Measurements from ENCODE around the gene CMTM7.

- TF ChIP-seq KDM4B (IDR thresholded peaks at IDR 0.05; ENCODE audit: borderline replicate concordance in 2 of 2, low read depth in 1 of 2) (no peak), E2F1 (CRISPR knock-in tag; IDR thresholded peaks at IDR 0.05) (no peak), ZNF174 (CRISPR knock-in tag; IDR thresholded peaks at IDR 0.05) (no peak), HDGF (IDR thresholded peaks at IDR 0.05) (no peak), GATA2 (CRISPR knock-in tag; IDR thresholded peaks at IDR 0.05) (no peak), RAD51 (IDR thresholded peaks at IDR 0.05; ENCODE audit: borderline replicate concordance, low read depth) (no peak), REST (IDR thresholded peaks at IDR 0.05; ENCODE audit: borderline replicate concordance) (no peak), REST (CRISPR knock-in tag; IDR thresholded peaks at IDR 0.05; ENCODE audit: low read depth) (no peak), CBFB (CRISPR knock-in tag; IDR thresholded peaks at IDR 0.05) (no peak), NR4A1 (CRISPR knock-in tag; IDR thresholded peaks at IDR 0.05) (no peak), NR4A1 (tag; IDR thresholded peaks at IDR 0.05) (no peak), JUN (IDR thresholded peaks at IDR 0.05; ENCODE audit: borderline replicate concordance, low read depth, low read length) (no peak), JUN (CRISPR knock-in tag; IDR thresholded peaks at IDR 0.05; ENCODE audit: borderline replicate concordance) (no peak), PCBP2 (IDR thresholded peaks at IDR 0.05; ENCODE audit: low read depth, low read length, poor library complexity, severe bottlenecking) (no peak), EZH2 (IDR thresholded peaks at IDR 0.05; ENCODE audit: borderline replicate concordance, low read depth, low read length) (no peak), HDAC6 (IDR thresholded peaks at IDR 0.05; ENCODE audit: low read depth, low read length) (no peak)
- TF ChIP-seq, protein P1, sequence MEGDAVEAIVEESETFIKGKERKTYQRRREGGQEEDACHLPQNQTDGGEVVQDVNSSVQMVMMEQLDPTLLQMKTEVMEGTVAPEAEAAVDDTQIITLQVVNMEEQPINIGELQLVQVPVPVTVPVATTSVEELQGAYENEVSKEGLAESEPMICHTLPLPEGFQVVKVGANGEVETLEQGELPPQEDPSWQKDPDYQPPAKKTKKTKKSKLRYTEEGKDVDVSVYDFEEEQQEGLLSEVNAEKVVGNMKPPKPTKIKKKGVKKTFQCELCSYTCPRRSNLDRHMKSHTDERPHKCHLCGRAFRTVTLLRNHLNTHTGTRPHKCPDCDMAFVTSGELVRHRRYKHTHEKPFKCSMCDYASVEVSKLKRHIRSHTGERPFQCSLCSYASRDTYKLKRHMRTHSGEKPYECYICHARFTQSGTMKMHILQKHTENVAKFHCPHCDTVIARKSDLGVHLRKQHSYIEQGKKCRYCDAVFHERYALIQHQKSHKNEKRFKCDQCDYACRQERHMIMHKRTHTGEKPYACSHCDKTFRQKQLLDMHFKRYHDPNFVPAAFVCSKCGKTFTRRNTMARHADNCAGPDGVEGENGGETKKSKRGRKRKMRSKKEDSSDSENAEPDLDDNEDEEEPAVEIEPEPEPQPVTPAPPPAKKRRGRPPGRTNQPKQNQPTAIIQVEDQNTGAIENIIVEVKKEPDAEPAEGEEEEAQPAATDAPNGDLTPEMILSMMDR (IDR thresholded peaks at IDR 0.05 in 2 of 3, conservative IDR thresholded peaks at IDR 0.05 in 1 of 3; ENCODE audit: insufficient read depth in 2 of 3, low read depth in 1 of 3, low read length in 3 of 3): no peak
Observed at GRCh38 chr3:32349184-32349583, 42.5 kb upstream of the CMTM7 start.

Data from K562 (cell line).